ENCODE data around the gene ATOH8. TPM values are rescaled to one million over a fixed set of nuclear protein-coding genes. Genes with fewer than 3 reads are reported as not detected.

The ATOH8 gene
- total and polyA plus RNA-seq, 10 of the 15 experiments (the other 5 are each of a cell fraction or from before 2014, with no cell fraction given) = 0.03 to 0.60 TPM; not detected in 8

GRCh38 chr2:85827879-85828569 lies 74.2 kb downstream of the ATOH8 start:
- RAD21 ChIA-PET (ENCODE audit: unreplicated experiment) = interaction anchor here (0.6 to 10.5 kb wide), 41 partner anchors 8 to 393 kb away, joined by 3 to 259 read pairs (median 5); partner anchors contain the start of genes POLR1A, PTCD3 and ST3GAL5
- Histone ChIP-seq H3K27ac (ENCODE audit: control insufficient read depth, insufficient read depth) (no peak overlapping the region), H3K9ac (ENCODE audit: control insufficient read depth, insufficient read depth, low read length) (no peak overlapping the region), H3K27me3 (replicated peaks in 1 of 2; ENCODE audit: control insufficient read depth in 2 of 2, insufficient read depth in 2 of 2, low read length in 1 of 2) (no peaks in the 10 kb centered on the region; a peak in 1 of 4 replicates), H3K4me1 (ENCODE audit: control insufficient read depth, insufficient read depth, low read length) (no peaks in the 10 kb centered on the region), H3K9me3 (replicated peaks; ENCODE audit: control insufficient read depth, insufficient read depth, low read length) (peaks cover 2% of the 10 kb centered on the region; the same call in 1 of the 3 replicates), H2AFZ (ENCODE audit: control insufficient read depth, low read depth, low read length) (peak overlapping the region; percentile 49), H3K79me2 (ENCODE audit: control insufficient read depth, insufficient read depth, low read length) (no peaks in the 10 kb centered on the region), H4K20me1 (ENCODE audit: control insufficient read depth, insufficient read depth) (no peaks in the 10 kb centered on the region), H3K4me3 (no peak overlapping the region), H3K36me3 (ENCODE audit: control insufficient read depth in 2 of 2, insufficient read depth in 2 of 2, low read length in 1 of 2) (no peaks in the 10 kb centered on the region), H3K4me2 (ENCODE audit: control insufficient read depth, insufficient read depth) (peak overlapping the region; percentile 88)
- ATAC-seq (no peak), DNase-seq (ENCODE audit: low read depth, low spot score) (no peak), FAIRE-seq (no peak)
- SMC1A ChIA-PET (ENCODE audit: uncharacterized antibody, unreplicated experiment) = interaction anchor here (0.6 to 14.7 kb wide), 44 partner anchors 10 to 473 kb away, joined by 3 to 286 read pairs (median 5); partner anchors contain the start of genes POLR1A, PTCD3 and ST3GAL5
- CTCF ChIA-PET = interaction anchor here (0.5 to 18.4 kb wide), 59 partner anchors 11 to 624 kb away, joined by 3 to 458 read pairs (median 5); partner anchors contain the start of genes IMMT, POLR1A, PTCD3 and RNF181
- POLR2A ChIA-PET = interaction anchor here (1.0 to 2.1 kb wide), 8 partner anchors 59 to 395 kb away, joined by 3 to 10 read pairs (median 4); no protein-coding TSS in a partner anchor
- WGBS (ENCODE audit: insufficient coverage, insufficient replicate concordance, low lambda C conversion rate, missing lambda C conversion rate) = 38% methylated on average over 18 of the region's 18 CpGs
- in situ Hi-C loops (cut with MboI) (loop anchor here (5.0 kb wide), 2 partner anchors 59 to 249 kb away; partner anchors contain the start of gene ST3GAL5), intact Hi-C loops (cut with micrococcal nuclease; ENCODE audit: unreplicated experiment) (loop anchor here (1.0 kb wide), 3 partner anchors 61 to 252 kb away; no protein-coding TSS in a partner anchor)
- 0 out of 2 replicates have a peak, but pooled peaks have one; percentile 4 for TF ChIP-seq NR2F1 (conservative IDR thresholded peaks at IDR 0.05)
- TF ChIP-seq PBX3 (IDR thresholded peaks at IDR 0.05; ENCODE audit: insufficient replicate concordance, low read depth, low read length) = no peak
- TF ChIP-seq ZNF687 (IDR thresholded peaks at IDR 0.05) = 0 out of 2 replicates have a peak, but pooled peaks have one; percentile 13
- TF ChIP-seq FOS (IDR thresholded peaks at IDR 0.05; ENCODE audit: borderline replicate concordance, extremely low read depth, insufficient read length) = no peak
- no peak for TF ChIP-seq BMI1 (IDR thresholded peaks at IDR 0.05; ENCODE audit: borderline replicate concordance)
- TF ChIP-seq NR2C2 (IDR thresholded peaks at IDR 0.05; ENCODE audit: borderline replicate concordance, control insufficient read depth, insufficient read length, low read depth) = no peak
- TF ChIP-seq STAT3 (IDR thresholded peaks at IDR 0.05; ENCODE audit: low read depth, low read length) = no peak
- peak; percentile 92 for TF ChIP-seq MLLT1 (IDR thresholded peaks at IDR 0.05)
- no peak for TF ChIP-seq STAT1 (conservative IDR thresholded peaks at IDR 0.05)
- BruUV-seq (replicated peaks) = no TSS peak
